Kidney (tissue), 14 donors: Measurements from ENCODE around the gene WDR70. TPM values are rescaled to one million over a fixed set of nuclear protein-coding genes. Genes with fewer than 3 reads are reported as not detected.

Source experiments
- DNase-seq, 5 donors: peaks; one replicate each; pipeline ENCODE4 v3.0.0-alpha.2; 2013 to 2020
- FAIRE-seq: peaks from 2 replicates; lab custom pipeline; 2012; peaks lifted over from hg19 to GRCh38; lab: Jason Lieb, UNC
- H3K27ac ChIP-seq, 2 donors: one replicate each; pipeline ENCODE4 v1.7.0; 2013; ENCODE audit warnings: low read depth in 2 of 2, low read length in 2 of 2, inconsistent platforms in 1 of 2
- H3K27me3 ChIP-seq: one replicate; pipeline ENCODE4 v1.7.1; 2013; ENCODE audit warnings: low read length, inconsistent platforms; ENCODE audit not compliant: control insufficient read depth, insufficient read depth
- H3K36me3 ChIP-seq, 3 donors: one replicate each; pipeline versions ENCODE4 v1.7.0 to v1.7.1; 2013; ENCODE audit warnings: low read length in 3 of 3, control low read depth in 1 of 3, inconsistent platforms in 1 of 3; ENCODE audit not compliant: insufficient read depth in 3 of 3, control insufficient read depth in 2 of 3
- H3K4me1 ChIP-seq, 3 donors: one replicate each; pipeline versions ENCODE4 v1.7.0 to v1.7.1; 2013; ENCODE audit warnings: low read length in 3 of 3, inconsistent platforms in 1 of 3, low read depth in 1 of 3; ENCODE audit not compliant: control insufficient read depth in 2 of 3, insufficient read depth in 2 of 3
- H3K4me3 ChIP-seq, 3 donors: one replicate each; pipeline versions ENCODE4 v1.7.0 to v1.8.1; 2013; ENCODE audit warnings: low read length in 3 of 3, control low read depth in 1 of 3, inconsistent platforms in 1 of 3
- H3K9ac ChIP-seq, 3 donors: one replicate each; pipeline versions ENCODE4 v1.7.0 to v1.7.1; 2013; ENCODE audit warnings: low read length in 3 of 3, control low read depth in 1 of 3, inconsistent platforms in 1 of 3
- H3K9me3 ChIP-seq, 3 donors: one replicate each; pipeline versions ENCODE4 v1.7.0 to v1.7.1; 2013; ENCODE audit warnings: low read length in 3 of 3, control low read depth in 1 of 3, inconsistent platforms in 1 of 3; ENCODE audit not compliant: control insufficient read depth in 2 of 3, insufficient read depth in 1 of 3
- CTCF ChIP-seq: IDR thresholded peaks from 3 replicates; pipeline ENCODE4 v1.5.1; 2012; ENCODE audit warnings: mild to moderate bottlenecking, moderate library complexity, borderline replicate concordance; ENCODE audit not compliant: insufficient read depth; ENCODE audit errors: extremely low read depth
- intact Hi-C: fragments of 100-400 bp; cut with DNase I; formaldehyde crosslinking; loops from one replicate; pipeline ENCODE4 v1.11.1; 2022
- polyA plus RNA-seq: library from polyadenylated mRNA; stranded (reverse); fragments of 350-450 nt; fragmentation: Illumina TruSeq; extraction: RNeasy Lipid Tissue Mini Kit (QIAGEN cat#74804); gene quantifications from one replicate; pipeline ENCODE4 v1.2.3, GENCODE V29; 2014; ENCODE audit warnings: low read depth, low replicate concordance; ENCODE audit not compliant: insufficient read depth
- total RNA-seq: library from RNA; stranded (reverse); fragmentation: NEBNext Ultra II Directional; extraction: Animal tissue kit (Norgen Biotek cat#: 25700); gene quantifications from one replicate; pipeline ENCODE4 v1.2.1, GENCODE V29; 2021
- donor health status: control.
- donor health status: control.
- donor health status: control.
- donor health status: control.
- donor health status: control.
- donor health status: DM: yes; HTN: yes; CAD: no.
- donor health status: Normal renal cell carcinoma (clear cell type).

WDR70 gene
- total and polyA plus RNA-seq, 2 donors from 2014 or later: 27.2 to 32.3 TPM

- H3K36me3 ChIP-seq: no peaks in the 10 kb centered on the region
- TF ChIP-seq CTCF: no peak
- no peak for DNase-seq
- H3K4me3 ChIP-seq: no peak overlapping the region
- H3K27me3 ChIP-seq: no peaks in the 10 kb centered on the region
- no peak overlapping the region for H3K9ac ChIP-seq
- H3K4me1 ChIP-seq: no peaks in the 10 kb centered on the region
- H3K9me3 ChIP-seq: no peaks in the 10 kb centered on the region
- no peak for FAIRE-seq
- H3K27ac ChIP-seq: no peak overlapping the region
- intact Hi-C loops: no loop called here
Measured at GRCh38 chr5:37710965-37711364, 331.8 kb downstream of the WDR70 start.

GRCh38 chr5:37712750-37713149 is 333.6 kb downstream of the WDR70 start:
- Histone ChIP-seq H3K9ac (no peak overlapping the region), H3K27me3 (no peaks in the 10 kb centered on the region), H3K36me3 (no peaks in the 10 kb centered on the region), H3K4me3 (no peak overlapping the region), H3K4me1 (peaks cover 0 to 4% (median 0%) of the 10 kb centered on the region in 3 donors), H3K9me3 (no peaks in the 10 kb centered on the region), H3K27ac (no peak overlapping the region)
- DNase-seq (no peak), FAIRE-seq (no peak)
- intact Hi-C loops: no loop called here
- TF ChIP-seq CTCF: no peak

- no peak for TF ChIP-seq CTCF
- no peak overlapping the region for H3K9ac ChIP-seq
- FAIRE-seq (no peak), DNase-seq (no peak)
- no peaks in the 10 kb centered on the region for H3K36me3 ChIP-seq
- no peak overlapping the region for H3K4me3 ChIP-seq
- peaks cover 0 to 4% (median 0%) of the 10 kb centered on the region in 3 donors for H3K4me1 ChIP-seq
- intact Hi-C loops: no loop called here
- no peaks in the 10 kb centered on the region for H3K9me3 ChIP-seq
- H3K27ac ChIP-seq: no peak overlapping the region
- no peaks in the 10 kb centered on the region for H3K27me3 ChIP-seq
Measured at GRCh38 chr5:37714756-37715155, 335.6 kb downstream of the WDR70 start.

GRCh38 chr5:37715361-37715760 is 336.2 kb downstream of the WDR70 start:
- no peaks in the 10 kb centered on the region for H3K36me3 ChIP-seq
- H3K4me3 ChIP-seq: no peak overlapping the region
- H3K9me3 ChIP-seq: no peaks in the 10 kb centered on the region
- no peak for FAIRE-seq
- H3K27ac ChIP-seq: no peak overlapping the region
- intact Hi-C loops: no loop called here
- peaks cover 0 to 4% (median 0%) of the 10 kb centered on the region in 3 donors for H3K4me1 ChIP-seq
- TF ChIP-seq CTCF: no peak
- DNase-seq: no peak
- H3K27me3 ChIP-seq: no peaks in the 10 kb centered on the region
- no peak overlapping the region for H3K9ac ChIP-seq
